ENCODE results near the gene SART1.
A peak's percentile ranks its signal among the peaks of the same experiment; 100 is the strongest.

Gene SART1, protein sequence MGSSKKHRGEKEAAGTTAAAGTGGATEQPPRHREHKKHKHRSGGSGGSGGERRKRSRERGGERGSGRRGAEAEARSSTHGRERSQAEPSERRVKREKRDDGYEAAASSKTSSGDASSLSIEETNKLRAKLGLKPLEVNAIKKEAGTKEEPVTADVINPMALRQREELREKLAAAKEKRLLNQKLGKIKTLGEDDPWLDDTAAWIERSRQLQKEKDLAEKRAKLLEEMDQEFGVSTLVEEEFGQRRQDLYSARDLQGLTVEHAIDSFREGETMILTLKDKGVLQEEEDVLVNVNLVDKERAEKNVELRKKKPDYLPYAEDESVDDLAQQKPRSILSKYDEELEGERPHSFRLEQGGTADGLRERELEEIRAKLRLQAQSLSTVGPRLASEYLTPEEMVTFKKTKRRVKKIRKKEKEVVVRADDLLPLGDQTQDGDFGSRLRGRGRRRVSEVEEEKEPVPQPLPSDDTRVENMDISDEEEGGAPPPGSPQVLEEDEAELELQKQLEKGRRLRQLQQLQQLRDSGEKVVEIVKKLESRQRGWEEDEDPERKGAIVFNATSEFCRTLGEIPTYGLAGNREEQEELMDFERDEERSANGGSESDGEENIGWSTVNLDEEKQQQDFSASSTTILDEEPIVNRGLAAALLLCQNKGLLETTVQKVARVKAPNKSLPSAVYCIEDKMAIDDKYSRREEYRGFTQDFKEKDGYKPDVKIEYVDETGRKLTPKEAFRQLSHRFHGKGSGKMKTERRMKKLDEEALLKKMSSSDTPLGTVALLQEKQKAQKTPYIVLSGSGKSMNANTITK

DNA sequence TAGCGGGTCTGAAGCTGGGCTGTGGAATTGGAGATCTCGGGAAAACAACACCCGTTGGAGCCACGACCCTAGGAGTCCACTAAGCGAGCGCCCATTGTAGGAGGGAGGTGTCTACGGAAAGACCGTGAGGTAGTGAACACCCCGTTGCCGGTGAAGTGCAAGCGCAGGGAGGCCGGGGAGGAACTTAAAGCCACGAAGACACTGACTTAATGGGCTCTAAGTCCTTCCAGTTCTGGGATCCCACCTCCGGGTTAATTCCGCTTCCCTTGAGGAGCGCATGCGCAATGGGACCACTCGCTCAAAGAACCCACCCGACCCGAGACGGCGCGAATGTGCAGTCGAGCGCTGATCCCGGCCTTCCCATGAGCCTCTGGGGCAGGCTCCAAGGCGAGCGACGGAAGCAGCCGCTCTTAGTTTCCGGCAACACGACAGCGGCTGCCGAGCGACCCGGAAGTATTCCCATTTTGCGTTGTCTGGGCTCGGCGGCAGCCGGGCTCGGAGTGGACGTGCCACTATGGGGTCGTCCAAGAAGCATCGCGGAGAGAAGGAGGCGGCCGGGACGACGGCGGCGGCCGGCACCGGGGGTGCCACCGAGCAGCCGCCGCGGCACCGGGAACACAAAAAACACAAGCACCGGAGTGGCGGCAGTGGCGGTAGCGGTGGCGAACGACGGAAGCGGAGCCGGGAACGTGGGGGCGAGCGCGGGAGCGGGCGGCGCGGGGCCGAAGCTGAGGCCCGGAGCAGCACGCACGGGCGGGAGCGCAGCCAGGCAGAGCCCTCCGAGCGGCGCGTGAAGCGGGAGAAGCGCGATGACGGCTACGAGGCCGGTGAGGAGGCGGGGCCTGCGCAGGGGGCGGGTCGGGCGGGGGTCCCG is at the start of gene SART1:
TSS of gene SART1 (plus strand) at position 468 of the 874 bp plus-strand sequence. CDS start at position 515, 47 bp downstream.
- peak; percentile 94 for DNase-seq

GRCh38 chr11:65912845-65913244 is 48.7 kb upstream of the SART1 start:
- no peak for DNase-seq

DNA sequence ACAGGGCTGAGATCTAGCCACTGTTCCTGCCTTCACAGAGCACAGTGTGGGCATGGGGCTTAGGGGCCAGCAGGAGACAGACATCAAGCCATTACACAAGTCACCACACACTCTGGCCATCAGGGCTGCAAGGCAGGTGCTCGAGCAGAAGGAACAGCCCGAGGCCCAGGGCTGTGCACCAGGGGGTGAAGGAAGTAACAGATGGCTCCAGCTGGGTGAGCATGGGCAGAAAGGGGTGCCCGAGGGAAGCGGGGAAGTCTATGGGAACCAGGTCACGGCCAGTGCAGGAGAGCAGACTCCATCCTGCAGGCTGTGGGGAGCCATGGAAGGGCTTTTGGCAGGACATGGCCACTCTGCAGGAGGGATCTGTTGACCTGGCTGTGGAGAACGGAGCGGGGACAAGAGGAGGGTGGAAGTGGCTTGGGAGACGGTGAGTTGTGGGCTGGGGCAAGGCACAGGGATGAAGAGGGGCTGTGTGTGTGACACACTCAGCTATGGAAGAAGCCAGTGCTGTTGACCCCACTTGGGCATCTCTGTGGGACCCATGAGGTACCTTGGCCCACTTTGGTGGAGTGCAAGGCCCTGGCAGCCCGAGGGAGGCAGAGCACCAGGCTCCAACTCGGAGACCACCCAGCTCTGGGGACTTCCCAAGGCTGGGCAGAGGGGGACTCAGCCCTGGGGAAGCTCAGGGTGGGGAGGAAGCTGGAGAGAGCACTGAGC is 46.3 kb upstream of the SART1 start:
- DNase-seq, result no peak

GRCh38 chr11:65915821-65916251 is 45.7 kb upstream of the SART1 start:
- DNase-seq, result no peak

DNA sequence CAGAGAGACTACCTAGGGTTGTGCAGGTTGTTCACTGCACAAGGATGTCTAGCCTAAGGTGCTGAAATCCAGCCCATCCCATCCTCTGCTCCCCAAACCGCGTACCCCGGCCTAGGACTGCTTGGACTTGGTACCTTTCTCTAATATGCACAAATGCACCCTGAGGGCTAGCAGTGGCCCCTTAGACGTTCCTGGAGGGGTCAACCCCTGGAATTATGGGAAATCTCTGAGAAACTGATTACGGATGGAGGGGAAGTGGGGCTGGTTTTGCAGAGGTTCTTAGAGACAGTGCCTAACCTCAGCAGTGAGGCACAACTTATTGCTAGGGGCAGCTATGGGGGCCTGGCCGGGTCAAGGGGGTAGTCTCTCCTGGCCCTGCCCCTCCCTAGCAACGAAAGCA is 45.1 kb upstream of the SART1 start:
- no peak for DNase-seq

- DNase-seq, result no peak
These were observed 44.5 kb upstream of the SART1 start for GRCh38 chr11:65917077-65917433.

DNA sequence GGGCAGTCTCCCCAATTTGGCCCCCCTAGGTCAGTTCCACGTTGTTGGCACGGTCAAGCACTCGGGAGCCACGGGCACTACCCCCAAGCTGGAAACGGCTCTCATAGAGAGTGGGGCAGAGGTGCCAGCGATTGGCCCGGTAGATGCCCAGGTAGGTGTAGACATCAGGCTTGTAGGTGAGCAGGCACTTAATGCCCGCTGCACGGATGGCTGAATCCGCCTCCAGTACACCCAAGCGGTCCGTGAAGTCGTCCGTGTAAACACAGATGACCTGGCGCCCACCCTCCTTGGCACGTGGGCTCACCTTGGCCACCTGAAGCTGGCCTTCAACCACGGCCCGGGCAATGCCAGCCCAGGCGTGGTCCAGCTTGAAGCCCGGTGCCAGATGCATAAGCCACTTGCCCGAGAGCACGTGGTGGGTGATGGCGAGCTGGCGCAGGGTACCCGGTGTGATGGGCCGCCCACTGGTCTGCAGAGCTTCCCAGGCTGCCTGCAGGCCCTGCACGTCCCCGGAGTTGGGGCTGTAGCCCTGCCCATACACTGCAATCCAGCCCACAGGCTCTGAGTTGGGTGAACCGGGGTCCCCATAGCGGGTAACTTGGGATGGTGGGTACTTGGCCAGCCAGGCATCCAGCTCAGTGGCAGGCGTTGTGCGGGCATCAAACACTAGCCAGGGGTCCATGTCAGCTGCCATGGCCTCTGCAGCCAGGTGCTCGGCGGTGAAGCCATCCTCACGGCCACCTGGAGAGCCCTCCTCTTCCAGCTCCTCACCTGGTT is 43.9 kb upstream of the SART1 start:
- no peak for DNase-seq

- DNase-seq, result no peak
These were observed 43.1 kb upstream of the SART1 start, which contains the start of gene C11orf68 for GRCh38 chr11:65918211-65919140. TSS of gene C11orf68 (minus strand) at chr11:65919062. CDS start at chr11:65919031, 31 bp downstream.

GRCh38 chr11:65919141-65919572 is 42.4 kb upstream of the SART1 start, which contains the start of gene DRAP1:
TSS of gene DRAP1 (plus strand) at chr11:65919426. CDS start at chr11:65919502, 76 bp downstream.
- DNase-seq, result peak; percentile 85

- no peak for DNase-seq
These were observed 41.8 kb upstream of the SART1 start for GRCh38 chr11:65919573-65920371.

DNA sequence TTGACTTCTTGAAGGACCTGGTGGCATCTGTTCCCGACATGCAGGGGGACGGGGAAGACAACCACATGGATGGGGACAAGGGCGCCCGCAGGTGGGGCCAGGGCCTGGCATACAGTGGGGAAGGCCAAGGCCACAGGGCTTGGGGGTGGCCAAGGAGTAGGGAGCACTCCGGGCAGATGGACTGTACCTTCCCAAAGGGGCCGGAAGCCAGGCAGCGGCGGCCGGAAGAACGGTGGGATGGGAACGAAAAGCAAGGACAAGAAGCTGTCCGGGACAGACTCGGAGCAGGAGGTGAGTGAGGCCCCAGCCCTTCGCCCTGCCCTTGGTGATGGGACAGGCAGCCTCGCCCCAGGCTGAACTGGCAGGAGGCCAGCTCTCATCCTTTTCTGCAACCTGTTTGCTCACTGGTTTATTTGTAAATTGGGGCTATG is 41.1 kb upstream of the SART1 start:
- no peak for DNase-seq

DNA sequence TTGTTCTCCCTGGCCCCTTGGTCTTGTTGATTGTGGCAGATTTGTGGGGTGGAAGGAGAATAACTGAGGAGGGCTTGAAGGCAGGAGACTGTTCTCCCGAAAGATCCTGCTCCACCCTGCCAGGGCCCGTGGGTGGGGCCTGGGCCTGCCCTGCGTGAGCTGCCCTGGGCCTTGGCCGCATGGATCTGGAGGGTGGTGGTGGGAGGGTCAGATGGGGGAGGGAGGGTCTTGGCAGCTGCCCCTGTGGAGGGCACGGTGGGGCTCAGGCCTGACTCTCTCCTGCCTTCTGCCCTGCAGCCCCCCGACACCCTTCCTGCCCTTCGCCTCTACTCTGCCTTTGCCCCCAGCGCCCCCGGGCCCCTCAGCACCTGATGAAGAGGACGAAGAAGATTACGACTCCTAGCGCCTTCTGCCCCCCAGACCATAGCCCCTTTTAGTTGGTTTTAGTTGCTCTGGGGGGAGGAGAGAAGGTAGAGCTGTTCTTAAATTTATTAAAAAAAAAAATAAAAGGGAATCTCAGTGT is 40.4 kb upstream of the SART1 start:
- no peak for DNase-seq

GRCh38 chr11:65921876-65922275 is 39.7 kb upstream of the SART1 start:
- DNase-seq, result no peak

GRCh38 chr11:65922565-65922964 is 39.0 kb upstream of the SART1 start:
- no peak for DNase-seq

- no peak for DNase-seq
These were observed 36.1 kb upstream of the SART1 start for GRCh38 chr11:65925397-65925796.

GRCh38 chr11:65927904-65928397 is 33.6 kb upstream of the SART1 start:
- DNase-seq, result no peak

GRCh38 chr11:65928667-65929066 is 32.9 kb upstream of the SART1 start:
- DNase-seq, result no peak

DNA sequence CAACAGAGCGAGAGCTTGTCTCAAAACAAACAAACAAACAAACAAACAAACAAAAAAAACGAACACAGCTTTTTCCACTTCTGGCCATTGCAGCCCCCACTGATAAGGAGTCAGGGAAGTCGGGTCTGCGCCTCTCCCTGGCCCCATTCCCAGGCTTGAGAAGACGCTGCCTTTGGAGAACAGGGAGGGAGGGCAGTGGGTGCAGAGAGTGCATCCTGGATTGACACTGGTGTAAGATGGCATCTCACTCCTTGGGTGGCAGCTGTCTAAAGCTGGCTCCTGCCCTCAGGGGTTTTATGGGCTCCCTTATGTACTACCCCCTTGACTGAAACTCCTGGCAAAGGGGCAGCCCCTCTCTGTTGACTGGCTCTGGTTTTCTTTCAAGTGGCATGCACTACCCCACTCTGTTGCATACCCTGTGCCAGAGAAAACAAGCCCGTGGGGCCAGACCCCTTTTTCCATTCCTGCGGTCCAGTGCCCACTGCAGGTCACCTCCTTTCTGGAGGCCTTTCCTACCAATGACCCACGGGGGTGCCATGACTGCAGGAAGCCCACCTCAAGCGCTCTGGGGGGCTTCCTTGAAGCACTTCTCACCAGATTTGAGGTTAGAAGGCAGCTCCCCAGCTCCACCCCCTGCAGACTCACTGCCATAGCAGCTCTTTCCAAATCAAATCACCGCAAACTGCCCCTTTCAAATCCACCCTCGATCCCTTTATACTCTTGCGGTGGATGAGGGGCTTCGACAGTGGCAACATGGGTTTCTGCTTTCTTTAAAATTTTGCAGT is 29.6 kb upstream of the SART1 start:
- DNase-seq, result no peak

Measured in NCI-H2029 treated with DMSO at 0.1 percent for 48 hours (cell line).